OCI-LY3 (cell line): ENCODE data around the gene LRRC23.

Experiments
- H2AFZ ChIP-seq: fragments of 200-600, 300-600 bp; shearing (Covaris generic); 2 replicates; pipeline ENCODE4 v1.6.0; 2014; ENCODE audit warnings: antibody characterized with exemption, low read depth, low read length
- H3K27ac ChIP-seq: fragments of 200-600, 300-600 bp; sonication (generic); 2 replicates; pipeline ENCODE4 v1.5.1; 2014; ENCODE audit warnings: mild to moderate bottlenecking, low read length, moderate library complexity, mixed read lengths
- H3K27me3 ChIP-seq: fragments of 200-600, 300-600 bp; sonication (generic); 2 replicates; pipeline ENCODE4 v1.6.1; 2014; ENCODE audit warnings: low read depth, low read length, mixed read lengths
- H3K36me3 ChIP-seq: fragments of 200-600, 300-600 bp; sonication (generic); replicated peaks from 2 replicates; pipeline ENCODE3; 2014; ENCODE audit warnings: low read depth, low read length, mixed read lengths
- H3K4me1 ChIP-seq: fragments of 300-600, 200-600 bp; sonication (generic); 2 replicates; pipeline ENCODE4 v1.6.1; 2014; ENCODE audit warnings: low read length, mixed read lengths
- H3K4me2 ChIP-seq: fragments of 200-600, 300-600 bp; sonication (generic); 2 replicates; pipeline ENCODE4 v1.6.1; 2014; ENCODE audit warnings: low read length, mixed read lengths
- H3K4me3 ChIP-seq: fragments of 300-600, 200-600 bp; sonication (generic); 2 replicates; pipeline ENCODE4 v1.5.1; 2014; ENCODE audit warnings: antibody characterized with exemption, mild to moderate bottlenecking, low read length, moderate library complexity
- H3K79me2 ChIP-seq: fragments of 300-600, 200-600 bp; shearing (Covaris generic); 2 replicates; pipeline ENCODE4 v1.6.1; 2014; ENCODE audit warnings: mild to moderate bottlenecking, low read length, mixed read lengths
- H3K9ac ChIP-seq: fragments of 300-600, 200-600 bp; shearing (Covaris generic); 2 replicates; pipeline ENCODE4 v1.6.0; 2014; ENCODE audit warnings: mild to moderate bottlenecking, low read length, moderate library complexity
- H3K9me3 ChIP-seq: fragments of 200-600, 300-600 bp; shearing (Covaris generic); 2 replicates; pipeline ENCODE4 v1.6.1; 2014; ENCODE audit warnings: low read length, mixed read lengths; ENCODE audit not compliant: insufficient read depth
- H4K20me1 ChIP-seq: fragments of 200-600, 300-600 bp; sonication (generic); 2 replicates; pipeline ENCODE4 v1.6.1; 2016; ENCODE audit warnings: low read length, mixed read lengths; ENCODE audit not compliant: insufficient read depth
- CTCF ChIP-seq: fragments of 200-600, 300-600 bp; sonication (generic); IDR thresholded peaks from 2 replicates; pipeline ENCODE4 v1.5.1; 2014; ENCODE audit warnings: antibody characterized with exemption, low read length, low read depth
- EZH2phosphoT487 ChIP-seq: fragments of 200-600 bp; shearing (Covaris generic); IDR thresholded peaks from 2 replicates; pipeline ENCODE4 v1.6.1; 2018; ENCODE audit warnings: antibody characterized with exemption, mixed run types, low read depth

LRRC23 gene

GRCh38 chr12:6936636-6937480, 32.2 kb downstream of the LRRC23 start:
- Histone ChIP-seq H3K4me3 (peak overlapping the region; percentile 92), H3K9ac (peak overlapping the region; percentile 96), H2AFZ (no peak overlapping the region), H4K20me1 (no peaks in the 10 kb centered on the region), H3K36me3 (peaks cover 13% of the 10 kb centered on the region), H3K27me3 (no peaks in the 10 kb centered on the region), H3K79me2 (peaks cover 27% of the 10 kb centered on the region), H3K4me1 (peaks cover 14% of the 10 kb centered on the region), H3K4me2 (peak overlapping the region; percentile 92), H3K9me3 (no peaks in the 10 kb centered on the region), H3K27ac (peak overlapping the region; percentile 75)
- TF ChIP-seq CTCF (0 out of 2 replicates have a peak, but pooled peaks have one; percentile 10), EZH2phosphoT487 (no peak)

GRCh38 chr12:6937481-6938352, 33.1 kb downstream of the LRRC23 start:
- H3K9ac ChIP-seq = peak overlapping the region; percentile 96
- no peaks in the 10 kb centered on the region for H4K20me1 ChIP-seq
- peak overlapping the region; percentile 92 for H3K4me3 ChIP-seq
- peaks cover 14% of the 10 kb centered on the region for H3K4me1 ChIP-seq
- peaks cover 13% of the 10 kb centered on the region for H3K36me3 ChIP-seq
- no peaks in the 10 kb centered on the region for H3K27me3 ChIP-seq
- peak overlapping the region; percentile 75 for H3K27ac ChIP-seq
- no peak overlapping the region for H2AFZ ChIP-seq
- peak overlapping the region; percentile 92 for H3K4me2 ChIP-seq
- H3K79me2 ChIP-seq = peaks cover 24% of the 10 kb centered on the region
- H3K9me3 ChIP-seq = no peaks in the 10 kb centered on the region
- TF ChIP-seq CTCF = peak; percentile 85
- no peak for TF ChIP-seq EZH2phosphoT487

GRCh38 chr12:6938353-6939190, 34.0 kb downstream of the LRRC23 start:
- H3K9me3 ChIP-seq = no peaks in the 10 kb centered on the region
- peak overlapping the region; percentile 15; the same call in 1 of the 2 replicates for H3K27ac ChIP-seq
- no peaks in the 10 kb centered on the region for H3K27me3 ChIP-seq
- H3K36me3 ChIP-seq = peaks cover 13% of the 10 kb centered on the region
- TF ChIP-seq CTCF (no peak), EZH2phosphoT487 (no peak)
- H2AFZ ChIP-seq = no peak overlapping the region
- H3K4me3 ChIP-seq = peak overlapping the region; percentile 92
- peaks cover 22% of the 10 kb centered on the region for H3K79me2 ChIP-seq
- no peaks in the 10 kb centered on the region for H4K20me1 ChIP-seq
- H3K9ac ChIP-seq = peak overlapping the region; percentile 53
- H3K4me1 ChIP-seq = peaks cover 19% of the 10 kb centered on the region
- peak overlapping the region; percentile 73 for H3K4me2 ChIP-seq
